GM12892 (cell line): ENCODE measurements around the gene DAGLA.

Experiments
- DNase-seq: peaks from one replicate; pipeline ENCODE4 v3.0.0; 2011; ENCODE audit not compliant: insufficient read length
- FAIRE-seq: peaks from 2 replicates; lab custom pipeline; 2011; peaks lifted over from hg19 to GRCh38; lab: Jason Lieb, UNC
- POLR2A ChIP-seq: IDR thresholded peaks from 2 replicates; pipeline ENCODE4 v1.6.1; 2011; ENCODE audit warnings: low read depth, low read length, control low read depth
- POLR2AphosphoS5 ChIP-seq: IDR thresholded peaks from 2 replicates; pipeline ENCODE4 v1.6.1; 2011; ENCODE audit warnings: low read depth, low read length, control low read depth
- TAF1 ChIP-seq: IDR thresholded peaks from 2 replicates; pipeline ENCODE4 v1.6.1; 2011; ENCODE audit warnings: low read depth, mild to moderate bottlenecking, control low read depth, low read length, borderline replicate concordance

The DAGLA gene

DNA sequence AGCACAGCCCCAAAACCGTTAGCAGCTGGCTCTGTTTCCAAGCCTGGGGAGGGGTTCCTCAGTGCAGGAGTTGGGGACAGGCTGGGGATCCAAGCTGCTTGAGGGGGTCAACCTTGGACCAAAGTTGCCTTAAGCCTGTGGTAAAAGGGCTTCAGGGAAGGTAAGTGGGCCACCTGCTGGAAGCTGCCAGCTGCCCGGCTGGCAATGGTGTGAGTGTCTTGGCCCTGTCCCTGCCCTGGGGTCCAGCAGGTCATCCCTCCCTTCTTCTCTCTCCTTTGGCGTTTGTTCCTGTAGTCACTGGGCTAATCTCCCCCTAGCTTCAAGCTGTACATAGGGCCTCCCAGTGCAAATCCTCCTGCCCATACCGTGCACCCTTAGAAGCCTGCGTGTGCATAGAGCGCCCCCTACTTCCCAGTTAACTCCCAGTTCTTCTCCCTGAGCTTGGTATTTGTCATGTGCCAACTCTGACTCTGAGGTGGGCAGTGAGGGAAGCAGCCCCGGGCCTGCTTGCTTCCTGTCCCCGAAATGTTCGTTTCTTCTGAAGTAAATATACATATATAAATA lies 107.8 kb downstream of the DAGLA start:
- TF ChIP-seq POLR2AphosphoS5 (no peak), POLR2A (no peak), TAF1 (no peak)

DNA sequence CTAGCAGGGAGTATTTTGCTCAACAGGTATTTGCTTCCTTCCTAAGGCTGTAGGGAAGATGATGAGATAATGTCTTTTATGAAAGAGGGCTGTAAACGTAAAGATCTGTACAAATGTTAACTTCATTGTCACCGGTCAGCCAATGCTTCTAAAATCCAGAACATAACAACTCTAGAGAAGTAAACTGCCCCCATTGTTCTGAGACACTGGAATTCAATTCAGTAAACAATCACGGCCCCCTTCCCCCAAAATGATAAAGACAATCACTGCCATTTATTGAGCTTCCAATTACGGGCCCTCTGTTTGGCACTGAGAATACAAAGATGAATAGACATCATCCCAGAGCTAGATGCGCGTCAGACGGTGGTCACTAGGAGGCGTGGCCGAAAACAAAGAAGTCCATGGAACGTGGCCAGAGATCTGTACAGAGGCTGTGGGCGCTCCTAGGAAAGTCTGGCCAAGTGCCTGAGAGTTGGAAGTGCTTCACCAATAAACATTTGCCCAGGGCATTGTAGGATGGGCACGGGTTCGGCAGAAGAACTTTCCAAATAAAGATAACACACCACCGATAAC lies 111.6 kb downstream of the DAGLA start:
- DNase-seq: no peak
- TF ChIP-seq POLR2A (peak; percentile 77), TAF1 (no peak)
- peak; percentile 38 for FAIRE-seq

More for the DNA sequence above, 107.8 kb downstream of the DAGLA start:
- DNase-seq: no peak
- FAIRE-seq: no peak

DNA sequence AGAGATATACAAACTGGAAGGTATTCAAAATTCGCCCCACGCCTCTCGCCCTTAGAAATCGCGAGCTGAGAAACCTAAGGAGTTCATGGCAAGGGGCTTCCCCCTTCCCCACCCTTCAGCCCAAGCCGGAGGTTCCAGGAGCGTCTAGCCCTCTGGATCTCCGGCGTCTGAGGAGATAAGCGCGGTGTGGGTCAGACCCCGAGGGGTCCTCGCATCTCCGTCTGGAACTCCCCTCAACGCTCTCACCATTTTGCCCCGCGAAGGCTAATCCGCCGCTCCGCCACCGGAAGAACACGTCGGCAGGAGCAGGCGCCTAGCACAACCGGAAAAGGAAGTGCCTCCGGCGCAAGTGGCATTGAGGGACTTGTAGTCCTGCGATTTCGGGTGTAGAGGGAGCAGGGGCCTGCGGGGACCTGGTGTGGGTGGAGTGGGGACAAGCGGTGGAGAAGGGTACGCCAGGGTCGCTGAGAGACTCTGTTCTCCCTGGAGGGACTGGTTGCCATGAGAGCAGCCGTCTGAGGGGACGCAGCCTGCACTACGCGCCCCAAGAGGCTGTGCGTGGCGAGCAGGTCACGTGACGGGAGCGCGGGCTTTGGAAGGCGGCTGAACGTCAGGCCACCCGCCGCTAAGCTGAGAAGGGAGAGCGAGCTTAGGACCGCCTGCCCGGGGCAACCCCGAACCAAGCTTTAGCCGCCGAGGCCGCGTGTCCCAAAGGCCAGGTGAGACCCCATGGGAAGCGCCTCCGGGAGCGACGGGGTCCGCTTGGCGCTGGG lies 112.3 kb downstream of the DAGLA start, which contains the start of the genes FEN1 and TMEM258:
TSS of gene FEN1 (plus strand) at position 602 of the 773 bp plus-strand sequence. CDS start 2,451 bp downstream, outside the sequence.
TSS of gene TMEM258 (minus strand) at position 290 of the 773 bp plus-strand sequence. CDS start at position 249, 41 bp downstream.
- peak; percentile 96 for TF ChIP-seq POLR2AphosphoS5
- TF ChIP-seq POLR2A: peak; percentile 94
- TF ChIP-seq TAF1: peak; percentile 92
- peak; percentile 94 for DNase-seq
- peak; percentile 89 for FAIRE-seq

DNA sequence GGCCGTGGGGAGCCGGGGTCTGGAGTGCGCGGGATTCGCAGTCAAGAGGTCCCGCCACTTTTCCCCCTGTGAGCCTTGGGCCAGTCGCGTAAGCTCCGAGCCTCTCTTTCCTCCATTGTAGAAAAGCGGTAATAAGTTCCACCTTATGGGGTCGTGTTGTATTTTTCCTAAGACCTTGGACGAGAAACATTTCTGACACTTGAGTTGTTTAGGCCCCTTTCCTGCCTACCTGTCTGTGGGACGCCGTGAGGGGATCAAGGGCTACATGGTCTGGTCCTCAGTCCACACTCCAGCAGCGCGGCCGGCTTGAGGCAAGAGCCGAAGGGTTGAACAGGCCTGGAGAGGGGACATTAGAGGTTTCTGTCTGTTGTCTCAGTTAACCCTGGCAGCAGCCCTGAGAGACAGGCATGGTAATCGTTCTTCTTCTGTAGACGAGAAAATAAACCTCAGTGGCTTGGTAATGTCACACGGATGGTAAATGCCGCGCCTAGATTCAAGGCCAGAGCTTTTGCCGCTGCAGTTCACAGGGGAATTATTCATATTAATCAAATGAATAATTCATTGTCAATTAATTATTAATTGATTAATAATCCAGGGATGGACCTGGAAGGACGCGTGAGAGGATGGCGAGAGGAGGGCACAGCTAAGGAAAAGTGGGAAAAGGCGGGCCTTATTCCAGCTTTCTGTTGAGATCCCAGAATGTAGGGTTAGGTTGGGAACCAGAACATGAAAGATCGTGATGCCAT lies 113.1 kb downstream of the DAGLA start:
- DNase-seq: no peak
- TF ChIP-seq TAF1 (no peak), POLR2AphosphoS5 (no peak; the same call in 1 of the 2 replicates), POLR2A (no peak)
- no peak for FAIRE-seq

GRCh38 chr11:61793829-61794204 lies 113.6 kb downstream of the DAGLA start:
- FAIRE-seq: no peak
- DNase-seq: no peak

GRCh38 chr11:61794579-61794978 lies 114.4 kb downstream of the DAGLA start:
- no peak for DNase-seq
- FAIRE-seq: no peak
- no peak for TF ChIP-seq POLR2A
- no peak for TF ChIP-seq TAF1
- TF ChIP-seq POLR2AphosphoS5: no peak

More at GRCh38 chr11:61793829-61794204, 113.6 kb downstream of the DAGLA start:
- TF ChIP-seq POLR2AphosphoS5 (no peak), POLR2A (no peak), TAF1 (no peak)

DNA sequence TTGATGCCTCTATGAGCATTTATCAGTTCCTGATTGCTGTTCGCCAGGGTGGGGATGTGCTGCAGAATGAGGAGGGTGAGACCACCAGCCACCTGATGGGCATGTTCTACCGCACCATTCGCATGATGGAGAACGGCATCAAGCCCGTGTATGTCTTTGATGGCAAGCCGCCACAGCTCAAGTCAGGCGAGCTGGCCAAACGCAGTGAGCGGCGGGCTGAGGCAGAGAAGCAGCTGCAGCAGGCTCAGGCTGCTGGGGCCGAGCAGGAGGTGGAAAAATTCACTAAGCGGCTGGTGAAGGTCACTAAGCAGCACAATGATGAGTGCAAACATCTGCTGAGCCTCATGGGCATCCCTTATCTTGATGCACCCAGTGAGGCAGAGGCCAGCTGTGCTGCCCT lies 115.3 kb downstream of the DAGLA start:
- no peak for DNase-seq
- TF ChIP-seq TAF1 (no peak), POLR2A (no peak), POLR2AphosphoS5 (no peak)
- no peak for FAIRE-seq

- no peak for DNase-seq
- FAIRE-seq: no peak
- TF ChIP-seq TAF1: no peak
- peak; percentile 20; the same call in 1 of the 2 replicates for TF ChIP-seq POLR2AphosphoS5
Observed at GRCh38 chr11:61795876-61796526, 115.8 kb downstream of the DAGLA start.
